Activated T-helper 17 cell treated with anti-CD3 and anti-CD28 coated beads, Interleukin-2, amount 50 U/mL, for 72 hours (primary cell): ENCODE measurements around the gene ZNF823. TPM values are rescaled to one million over a fixed set of nuclear protein-coding genes. Genes with fewer than 3 reads are reported as not detected.

Experiments
- ATAC-seq: fragments of 150-1000 bp; cut with Tn5 transposase; replicated peaks from 2 replicates; pipeline ENCODE4 v1.10.0; 2021; ENCODE audit warnings: mild to moderate bottlenecking, moderate library complexity
- H3K27ac Mint-ChIP-seq: one replicate; pipeline ENCODE4 v1.8.0; 2022; ENCODE audit warnings: mixed read lengths
- H3K27me3 Mint-ChIP-seq: one replicate; pipeline ENCODE4 v1.8.0; 2022; ENCODE audit warnings: mixed read lengths
- H3K36me3 Mint-ChIP-seq: one replicate; pipeline ENCODE4 v1.8.0; 2022; ENCODE audit warnings: low read depth, mild to moderate bottlenecking, mixed read lengths
- H3K4me1 Mint-ChIP-seq: one replicate; pipeline ENCODE4 v1.8.0; 2022; ENCODE audit warnings: mixed read lengths
- H3K4me3 Mint-ChIP-seq: one replicate; pipeline ENCODE4 v1.8.0; 2022; ENCODE audit warnings: mild to moderate bottlenecking, mixed read lengths
- H3K9me3 Mint-ChIP-seq: one replicate; pipeline ENCODE4 v1.8.0; 2022; ENCODE audit warnings: mixed read lengths
- total RNA-seq, 2 donors: library from RNA; stranded (reverse); gene quantifications; one replicate each; pipeline ENCODE4 v1.2.3, GENCODE V29; 2022

Gene ZNF823
- total RNA-seq, 2 donors from 2014 or later: 1.9 to 2.8 TPM

DNA sequence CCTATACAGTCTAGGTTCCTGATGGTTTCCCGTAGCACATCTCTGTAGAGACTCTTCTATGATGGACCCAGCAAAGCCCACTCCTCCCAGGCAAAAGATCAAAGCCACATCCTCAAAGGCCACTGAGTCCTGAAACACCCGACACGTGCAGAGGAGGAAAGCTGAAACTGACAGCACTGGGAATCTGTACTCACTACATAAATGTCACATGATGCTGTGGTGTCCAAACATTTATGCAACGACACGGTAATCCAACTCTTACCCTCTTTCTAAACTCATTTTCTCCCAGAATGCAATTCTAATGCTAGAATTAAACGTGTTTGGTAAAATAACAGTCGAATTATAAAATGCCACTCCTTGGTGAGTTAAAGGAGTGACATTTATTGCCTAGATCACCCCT, 21.1 kb upstream of the ZNF823 start:
- H3K27ac Mint-ChIP-seq: no peak overlapping the region
- H3K4me1 Mint-ChIP-seq: no peaks in the 10 kb centered on the region
- H3K27me3 Mint-ChIP-seq: peaks cover 17% of the 10 kb centered on the region
- H3K36me3 Mint-ChIP-seq: no peaks in the 10 kb centered on the region
- no peak overlapping the region for H3K4me3 Mint-ChIP-seq
- H3K9me3 Mint-ChIP-seq: peaks cover 18% of the 10 kb centered on the region
- ATAC-seq: no peak

DNA sequence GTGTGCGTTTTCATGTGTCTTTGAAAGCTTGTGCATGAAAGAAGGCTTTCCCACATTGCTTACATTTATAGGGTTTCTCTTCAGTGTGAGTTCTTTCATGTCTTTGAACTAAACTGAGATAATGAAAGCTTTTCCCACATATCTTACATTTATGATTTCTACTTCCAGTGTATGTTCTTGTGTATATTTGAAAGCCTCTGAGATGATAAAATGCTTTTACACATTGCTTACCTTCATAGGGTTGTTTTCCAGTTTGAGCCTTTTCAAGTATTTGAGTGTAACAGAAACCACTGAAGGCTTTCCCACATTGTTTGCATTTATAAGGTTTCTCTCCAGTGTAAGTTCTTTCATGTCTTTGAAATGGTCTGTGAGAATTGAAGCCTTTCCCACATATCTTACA, 18.2 kb upstream of the ZNF823 start:
- Mint-ChIP-seq H3K27ac (no peak overlapping the region), H3K4me3 (no peak overlapping the region)

GRCh38 chr19:11754663-11755062, 15.9 kb upstream of the ZNF823 start:
- Mint-ChIP-seq H3K27ac (no peak overlapping the region), H3K4me3 (no peak overlapping the region), H3K27me3 (peaks cover 18% of the 10 kb centered on the region), H3K36me3 (no peaks in the 10 kb centered on the region), H3K9me3 (peaks cover 34% of the 10 kb centered on the region), H3K4me1 (no peaks in the 10 kb centered on the region)
- ATAC-seq: no peak

More for the DNA sequence above, 18.2 kb upstream of the ZNF823 start:
- ATAC-seq: no peak
- no peaks in the 10 kb centered on the region for H3K4me1 Mint-ChIP-seq
- peaks cover 21% of the 10 kb centered on the region for H3K9me3 Mint-ChIP-seq
- peaks cover 24% of the 10 kb centered on the region for H3K27me3 Mint-ChIP-seq
- H3K36me3 Mint-ChIP-seq: no peaks in the 10 kb centered on the region

GRCh38 chr19:11752244-11752736, 13.5 kb upstream of the ZNF823 start:
- no peak for ATAC-seq
- H3K9me3 Mint-ChIP-seq: peaks cover 34% of the 10 kb centered on the region
- no peaks in the 10 kb centered on the region for H3K36me3 Mint-ChIP-seq
- no peaks in the 10 kb centered on the region for H3K4me1 Mint-ChIP-seq
- peaks cover 15% of the 10 kb centered on the region for H3K27me3 Mint-ChIP-seq
- no peak overlapping the region for H3K4me3 Mint-ChIP-seq
- H3K27ac Mint-ChIP-seq: no peak overlapping the region

DNA sequence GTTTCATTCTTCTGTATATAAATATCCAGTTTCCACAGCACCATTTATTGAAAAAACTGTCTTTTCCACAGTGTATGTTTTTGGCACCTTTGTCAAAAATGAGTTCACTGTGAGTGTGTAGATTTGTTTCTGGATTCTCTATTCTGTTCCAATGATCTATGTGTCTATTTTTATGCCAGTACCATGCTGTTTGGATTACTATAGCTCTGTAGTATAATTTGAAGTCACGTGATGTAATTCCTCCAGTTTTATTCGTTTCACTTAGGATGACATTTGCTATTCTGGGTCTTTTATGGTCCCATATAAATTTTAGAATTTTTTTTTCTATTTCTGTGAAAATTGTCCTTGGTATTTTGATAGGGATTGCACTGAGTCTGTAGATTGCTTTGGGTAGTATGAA, 11.0 kb upstream of the ZNF823 start:
- no peaks in the 10 kb centered on the region for H3K4me1 Mint-ChIP-seq
- H3K36me3 Mint-ChIP-seq: no peaks in the 10 kb centered on the region
- H3K4me3 Mint-ChIP-seq: no peak overlapping the region
- no peak for ATAC-seq
- H3K27ac Mint-ChIP-seq: no peak overlapping the region
- H3K9me3 Mint-ChIP-seq: peaks cover 25% of the 10 kb centered on the region
- peaks cover 15% of the 10 kb centered on the region for H3K27me3 Mint-ChIP-seq

DNA sequence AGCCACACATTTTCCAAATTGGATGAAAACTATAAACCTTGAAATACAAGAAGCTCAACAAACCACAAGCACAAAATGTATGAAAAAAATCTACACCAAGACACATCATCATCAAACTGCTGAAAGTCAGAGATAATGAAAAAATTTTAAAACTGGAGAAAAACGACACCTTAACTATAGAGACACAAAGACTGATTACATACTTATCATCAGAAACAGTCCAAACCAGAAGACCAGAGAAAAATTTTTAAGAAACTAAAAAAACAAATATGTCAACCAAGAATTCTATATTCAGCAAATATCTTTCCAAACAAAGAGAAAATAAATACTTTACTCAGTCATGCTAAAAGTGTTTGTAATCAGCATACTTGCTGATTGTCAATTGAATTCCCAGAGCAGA, 8.5 kb upstream of the ZNF823 start:
- Mint-ChIP-seq H3K4me3 (no peak overlapping the region), H3K27me3 (peaks cover 3% of the 10 kb centered on the region), H3K4me1 (no peaks in the 10 kb centered on the region), H3K36me3 (no peaks in the 10 kb centered on the region), H3K9me3 (peaks cover 24% of the 10 kb centered on the region), H3K27ac (no peak overlapping the region)
- no peak for ATAC-seq

GRCh38 chr19:11745869-11746268, 7.1 kb upstream of the ZNF823 start:
- Mint-ChIP-seq H3K27ac (no peak overlapping the region), H3K36me3 (no peaks in the 10 kb centered on the region), H3K4me3 (no peak overlapping the region), H3K4me1 (no peaks in the 10 kb centered on the region), H3K27me3 (no peaks in the 10 kb centered on the region), H3K9me3 (peaks cover 15% of the 10 kb centered on the region)
- ATAC-seq: no peak

DNA sequence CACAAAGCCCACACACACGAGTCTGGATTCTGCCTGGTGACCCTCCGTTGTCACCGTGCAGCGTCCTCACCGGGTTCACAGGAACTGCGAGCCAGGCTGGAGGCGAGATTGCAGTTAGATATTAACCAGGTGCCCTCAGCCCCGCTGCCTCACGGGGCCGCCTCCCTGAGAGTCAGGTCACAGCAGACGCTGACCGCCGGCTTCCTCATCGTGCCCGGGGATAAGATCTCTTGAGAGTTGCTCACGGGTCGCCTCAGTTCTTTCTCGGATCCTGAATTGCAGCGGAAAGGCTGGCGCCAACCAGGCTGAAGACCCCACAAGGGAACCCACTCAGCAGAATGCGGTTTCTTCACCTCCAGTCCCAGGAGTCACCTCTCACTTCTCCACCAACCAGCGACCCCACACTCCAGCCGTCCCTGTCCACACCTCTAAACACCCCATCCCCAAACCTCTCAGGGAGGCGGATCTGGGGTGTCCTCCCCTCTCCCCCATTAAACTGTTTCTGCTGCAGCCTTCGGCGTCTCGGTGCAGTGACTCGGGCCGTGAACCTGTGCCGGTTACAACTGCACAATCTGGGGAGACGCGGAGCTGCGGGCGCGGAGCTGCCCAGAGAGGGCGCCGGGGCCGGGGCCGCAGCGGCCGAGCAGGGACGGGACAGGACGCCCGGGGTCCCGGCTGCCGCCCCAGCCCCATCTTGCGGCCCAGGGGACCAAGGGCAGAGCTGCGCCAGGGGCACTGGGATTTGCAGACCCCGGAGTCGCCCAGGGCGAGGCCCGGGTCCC, 591 bp downstream of the ZNF823 start:
- Mint-ChIP-seq H3K36me3 (no peaks in the 10 kb centered on the region), H3K27ac (peak overlapping the region; percentile 93), H3K9me3 (no peaks in the 10 kb centered on the region), H3K27me3 (no peaks in the 10 kb centered on the region), H3K4me3 (peak overlapping the region; percentile 98), H3K4me1 (no peaks in the 10 kb centered on the region)
- peak; percentile 58 for ATAC-seq

GRCh38 chr19:11736696-11737095, 2.0 kb downstream of the ZNF823 start:
- Mint-ChIP-seq H3K4me3 (peak overlapping the region; percentile 98), H3K27me3 (no peaks in the 10 kb centered on the region), H3K4me1 (no peaks in the 10 kb centered on the region), H3K36me3 (no peaks in the 10 kb centered on the region), H3K9me3 (no peaks in the 10 kb centered on the region), H3K27ac (no peak overlapping the region)
- ATAC-seq: no peak

GRCh38 chr19:11735375-11735774, 3.4 kb downstream of the ZNF823 start:
- Mint-ChIP-seq H3K4me1 (no peaks in the 10 kb centered on the region), H3K27ac (no peak overlapping the region), H3K4me3 (no peak overlapping the region), H3K27me3 (no peaks in the 10 kb centered on the region), H3K9me3 (no peaks in the 10 kb centered on the region), H3K36me3 (peaks cover 4% of the 10 kb centered on the region)
- no peak for ATAC-seq

DNA sequence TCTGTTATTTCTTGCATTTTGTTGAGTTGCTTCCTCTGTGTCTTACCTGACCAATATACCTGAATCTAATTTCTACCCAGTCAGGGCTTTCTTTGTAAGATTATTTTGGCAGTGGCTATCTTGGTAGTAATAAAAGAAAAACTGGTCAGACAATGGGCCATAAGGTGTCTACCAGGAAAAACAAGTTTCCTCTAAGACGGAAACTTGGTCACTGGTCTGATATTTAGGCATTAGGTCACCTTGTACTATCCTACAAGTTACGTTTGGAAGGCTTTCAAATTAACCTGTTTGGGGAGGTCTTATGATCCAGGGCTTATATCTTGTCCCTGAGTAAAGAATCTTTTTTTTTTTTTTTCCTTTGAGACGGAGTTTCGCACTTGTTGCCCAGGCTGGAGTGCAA, 9.2 kb downstream of the ZNF823 start:
- H3K27me3 Mint-ChIP-seq: no peaks in the 10 kb centered on the region
- peaks cover 8% of the 10 kb centered on the region for H3K9me3 Mint-ChIP-seq
- H3K27ac Mint-ChIP-seq: no peak overlapping the region
- no peak overlapping the region for H3K4me3 Mint-ChIP-seq
- ATAC-seq: no peak
- peaks cover 30% of the 10 kb centered on the region for H3K36me3 Mint-ChIP-seq
- H3K4me1 Mint-ChIP-seq: no peaks in the 10 kb centered on the region

GRCh38 chr19:11722414-11722813, 16.3 kb downstream of the ZNF823 start:
- no peak for ATAC-seq
- Mint-ChIP-seq H3K4me3 (no peak overlapping the region), H3K27ac (no peak overlapping the region), H3K27me3 (no peaks in the 10 kb centered on the region), H3K36me3 (peaks cover 52% of the 10 kb centered on the region), H3K9me3 (peaks cover 19% of the 10 kb centered on the region), H3K4me1 (no peaks in the 10 kb centered on the region)

DNA sequence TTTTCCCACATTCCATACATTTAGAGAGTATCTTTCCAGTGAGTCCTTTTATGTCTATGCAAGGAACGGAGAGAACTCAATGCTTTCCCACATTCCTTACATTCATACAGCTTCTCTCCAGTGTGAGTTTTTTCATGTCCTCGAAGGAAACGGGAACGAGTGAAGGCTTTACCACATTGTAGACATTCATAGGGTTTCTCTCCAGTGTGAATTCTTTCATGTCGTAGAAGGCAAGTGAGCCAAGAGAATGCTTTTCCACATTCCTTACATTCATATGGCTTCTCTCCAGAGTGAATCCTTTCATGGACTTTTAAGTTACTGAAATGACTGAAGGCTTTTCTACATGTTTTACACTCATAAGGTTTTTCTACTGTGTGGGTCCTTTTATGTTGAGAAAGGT, 17.1 kb downstream of the ZNF823 start:
- Mint-ChIP-seq H3K27me3 (no peaks in the 10 kb centered on the region), H3K4me3 (no peak overlapping the region), H3K9me3 (peaks cover 19% of the 10 kb centered on the region), H3K4me1 (no peaks in the 10 kb centered on the region), H3K36me3 (peaks cover 46% of the 10 kb centered on the region), H3K27ac (no peak overlapping the region)
- no peak for ATAC-seq

GRCh38 chr19:11710313-11710712, 28.4 kb downstream of the ZNF823 start:
- no peak overlapping the region for H3K27ac Mint-ChIP-seq
- ATAC-seq: no peak
- no peak overlapping the region for H3K4me3 Mint-ChIP-seq

DNA sequence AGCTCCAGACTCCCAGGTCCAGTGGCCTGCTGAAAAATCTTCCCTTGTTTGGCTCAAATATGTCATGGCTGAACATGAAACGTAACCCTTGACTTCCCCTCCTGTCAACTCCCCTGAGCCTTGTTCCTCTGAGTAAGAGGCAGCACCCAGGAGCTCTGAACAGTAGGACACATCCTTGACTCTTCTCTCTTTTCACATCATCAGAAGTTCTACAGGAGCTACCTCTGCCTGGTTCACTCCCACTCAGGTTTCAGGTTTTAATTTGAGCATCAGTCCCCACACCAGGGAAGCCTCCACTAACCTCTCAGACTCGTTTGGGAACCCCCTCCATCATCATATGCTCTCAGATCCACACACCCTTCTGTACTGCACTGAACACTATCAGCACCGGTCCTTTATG, 30.3 kb downstream of the ZNF823 start:
- peak; percentile 56 for ATAC-seq
- Mint-ChIP-seq H3K4me1 (no peaks in the 10 kb centered on the region), H3K36me3 (no peaks in the 10 kb centered on the region), H3K27ac (no peak overlapping the region), H3K27me3 (peaks cover 12% of the 10 kb centered on the region), H3K9me3 (no peaks in the 10 kb centered on the region), H3K4me3 (no peak overlapping the region)

More at GRCh38 chr19:11710313-11710712, 28.4 kb downstream of the ZNF823 start:
- Mint-ChIP-seq H3K36me3 (no peaks in the 10 kb centered on the region), H3K4me1 (no peaks in the 10 kb centered on the region), H3K27me3 (peaks cover 12% of the 10 kb centered on the region), H3K9me3 (no peaks in the 10 kb centered on the region)
